ENCODE results near the gene SCN10A.

Gene SCN10A

GRCh38 chr3:38713121-38713520 is 102.9 kb downstream of the SCN10A start:
- TF ChIP-seq CTCF (IDR thresholded peaks at IDR 0.05; ENCODE audit: low read depth, low read length) = no peak
- no peak for DNase-seq (ENCODE audit: extremely low read depth, low read depth)

GRCh38 chr3:38711321-38711720 is 104.7 kb downstream of the SCN10A start:
- DNase-seq (ENCODE audit: extremely low read depth, low read depth) = no peak
- no peak for TF ChIP-seq CTCF (IDR thresholded peaks at IDR 0.05; ENCODE audit: low read depth, low read length)

DNA sequence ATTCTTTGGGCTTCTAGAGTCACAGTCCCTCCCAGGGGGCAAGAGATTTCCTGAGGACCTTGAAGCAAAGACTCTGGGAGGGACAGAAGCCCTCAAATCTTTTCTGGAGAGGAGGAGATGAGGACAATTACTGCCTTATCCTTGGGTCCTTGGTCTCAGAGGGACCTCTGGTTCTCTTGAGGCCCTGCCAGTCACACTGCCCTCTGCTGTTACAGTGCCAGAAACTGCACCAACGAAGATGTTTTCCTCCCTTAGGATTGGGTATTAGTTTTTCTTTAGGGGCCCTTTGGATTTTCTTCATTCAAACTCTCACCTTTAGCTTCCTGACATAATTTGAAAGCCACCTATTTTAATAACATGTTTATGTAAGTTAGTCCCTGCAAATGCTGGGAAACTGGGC is 108.3 kb downstream of the SCN10A start:
- DNase-seq (ENCODE audit: extremely low read depth, low read depth) = no peak
- peak; percentile 7 for TF ChIP-seq CTCF (IDR thresholded peaks at IDR 0.05; ENCODE audit: low read depth, low read length)

GRCh38 chr3:38706961-38707360 is 109.1 kb downstream of the SCN10A start:
- TF ChIP-seq CTCF (IDR thresholded peaks at IDR 0.05; ENCODE audit: low read depth, low read length) = no peak
- no peak for DNase-seq (ENCODE audit: extremely low read depth, low read depth)

- DNase-seq (ENCODE audit: extremely low read depth, low read depth) = no peak
- no peak for TF ChIP-seq CTCF (IDR thresholded peaks at IDR 0.05; ENCODE audit: low read depth, low read length)
Observed at GRCh38 chr3:38702231-38702630, 113.8 kb downstream of the SCN10A start.

DNA sequence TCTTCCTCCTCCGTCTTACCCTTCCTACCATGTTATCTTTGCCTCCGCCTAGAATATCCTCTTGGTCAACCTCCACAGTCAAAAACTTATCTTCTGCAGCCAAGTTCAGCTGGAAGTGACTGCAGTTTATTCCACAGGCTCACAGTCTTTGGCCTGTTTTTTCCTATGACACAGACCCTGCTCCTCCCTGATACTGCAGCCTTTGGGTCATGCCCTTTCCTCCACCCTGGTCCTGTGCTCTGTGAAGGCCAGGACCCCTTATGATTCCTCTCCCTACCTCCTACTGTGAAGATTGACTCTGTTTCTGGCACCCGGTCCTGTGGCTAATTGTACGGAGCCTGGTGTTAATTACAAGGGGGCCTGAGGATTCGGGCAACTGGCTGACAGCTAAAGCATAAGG is 117.3 kb downstream of the SCN10A start:
- DNase-seq (ENCODE audit: extremely low read depth, low read depth) = no peak
- no peak for TF ChIP-seq CTCF (IDR thresholded peaks at IDR 0.05; ENCODE audit: low read depth, low read length)

- DNase-seq (ENCODE audit: extremely low read depth, low read depth) = no peak
- no peak for TF ChIP-seq CTCF (IDR thresholded peaks at IDR 0.05; ENCODE audit: low read depth, low read length)
Observed at GRCh38 chr3:38698061-38698460, 118.0 kb downstream of the SCN10A start.

Measured in AG09319 (cell line).